GM12892 (cell line): ENCODE measurements around the gene GFOD2.

Source experiments
- POLR2A ChIP-seq: IDR thresholded peaks from 2 replicates; pipeline ENCODE4 v1.6.1; 2011; ENCODE audit warnings: low read depth, low read length, control low read depth
- TAF1 ChIP-seq: IDR thresholded peaks from 2 replicates; pipeline ENCODE4 v1.6.1; 2011; ENCODE audit warnings: low read depth, mild to moderate bottlenecking, control low read depth, low read length, borderline replicate concordance

- TF ChIP-seq POLR2A (no peak), TAF1 (no peak)
These were observed 69.6 kb downstream of the GFOD2 start for GRCh38 chr16:67649494-67649931.
